ENCODE measurements around the gene DNASE1L3. TPM values are rescaled to one million over a fixed set of nuclear protein-coding genes. Genes with fewer than 3 reads are reported as not detected.

The DNASE1L3 gene
- total and polyA plus RNA-seq, 2 of the 13 experiments (the other 11 are each of a cell fraction or from before 2014, with no cell fraction given): 0.86 to 1.7 TPM

DNA sequence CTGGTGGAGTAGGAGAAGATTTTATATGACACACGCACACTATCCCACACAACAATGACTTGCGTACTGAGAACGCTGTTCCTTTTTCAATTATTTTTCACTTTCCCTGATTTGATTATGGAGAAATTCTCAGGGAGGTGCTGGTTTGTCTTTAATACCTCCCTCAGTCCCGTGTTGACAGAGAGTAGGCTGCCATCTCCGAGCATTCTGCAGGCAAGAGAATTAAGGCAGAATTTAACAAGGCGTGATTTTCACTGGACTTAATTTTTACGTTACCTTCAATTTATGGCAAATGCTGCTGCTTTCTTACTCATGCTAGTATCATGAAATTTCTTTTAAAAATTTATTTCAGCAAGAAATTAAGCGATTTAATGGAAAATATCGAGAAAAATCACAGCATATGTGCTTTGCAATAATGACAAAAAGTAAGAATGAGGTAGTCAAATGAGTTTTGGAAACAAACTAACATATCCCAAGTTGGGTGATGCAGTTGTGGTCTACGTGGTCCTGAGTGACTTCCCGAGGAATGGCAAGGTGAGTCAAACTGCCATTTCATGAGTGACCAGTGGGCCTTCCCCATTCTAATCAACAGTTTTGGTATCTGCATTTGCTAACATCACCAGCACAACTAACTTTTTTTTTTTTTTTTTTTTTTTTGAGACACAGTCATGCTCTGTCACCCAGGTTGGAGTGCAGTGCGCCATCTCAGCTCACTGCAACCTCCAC lies 16.9 kb downstream of the DNASE1L3 start (continued):
- TF ChIP-seq ZNF446 (CRISPR knock-in tag; IDR thresholded peaks at IDR 0.05): no peak
- no peak for TF ChIP-seq ZNF343 (CRISPR knock-in tag; IDR thresholded peaks at IDR 0.05)
- no peak for TF ChIP-seq TSC22D2 (CRISPR knock-in tag; IDR thresholded peaks at IDR 0.05; ENCODE audit: borderline replicate concordance)
- TF ChIP-seq PLRG1 (conservative IDR thresholded peaks at IDR 0.05): no peak
- TF ChIP-seq SNAI1 (CRISPR knock-in tag; IDR thresholded peaks at IDR 0.05; ENCODE audit: borderline replicate concordance): no peak
- 0 out of 2 replicates have a peak, but pooled peaks have one; percentile 1 for TF ChIP-seq SAP130 (CRISPR knock-in tag; IDR thresholded peaks at IDR 0.05; ENCODE audit: low read depth)
- no peak for TF ChIP-seq AGO2 (optimal IDR thresholded peaks at IDR 0.05; ENCODE audit: low read depth, low read length)
- TF ChIP-seq SRSF1 (optimal IDR thresholded peaks at IDR 0.05; ENCODE audit: low read depth, low read length): no peak
- TF ChIP-seq, protein P1, sequence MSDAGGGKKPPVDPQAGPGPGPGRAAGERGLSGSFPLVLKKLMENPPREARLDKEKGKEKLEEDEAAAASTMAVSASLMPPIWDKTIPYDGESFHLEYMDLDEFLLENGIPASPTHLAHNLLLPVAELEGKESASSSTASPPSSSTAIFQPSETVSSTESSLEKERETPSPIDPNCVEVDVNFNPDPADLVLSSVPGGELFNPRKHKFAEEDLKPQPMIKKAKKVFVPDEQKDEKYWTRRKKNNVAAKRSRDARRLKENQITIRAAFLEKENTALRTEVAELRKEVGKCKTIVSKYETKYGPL (CRISPR knock-in tag; IDR thresholded peaks at IDR 0.05): no peak
- TF ChIP-seq NFE2L2 (IDR thresholded peaks at IDR 0.05; ENCODE audit: low read length): no peak
- TF ChIP-seq, protein P2, sequence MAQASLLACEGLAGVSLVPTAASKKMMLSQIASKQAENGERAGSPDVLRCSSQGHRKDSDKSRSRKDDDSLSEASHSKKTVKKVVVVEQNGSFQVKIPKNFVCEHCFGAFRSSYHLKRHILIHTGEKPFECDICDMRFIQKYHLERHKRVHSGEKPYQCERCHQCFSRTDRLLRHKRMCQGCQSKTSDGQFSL (CRISPR knock-in tag; IDR thresholded peaks at IDR 0.05): 0 out of 2 replicates have a peak, but pooled peaks have one; percentile 6
- TF ChIP-seq, protein P3, sequence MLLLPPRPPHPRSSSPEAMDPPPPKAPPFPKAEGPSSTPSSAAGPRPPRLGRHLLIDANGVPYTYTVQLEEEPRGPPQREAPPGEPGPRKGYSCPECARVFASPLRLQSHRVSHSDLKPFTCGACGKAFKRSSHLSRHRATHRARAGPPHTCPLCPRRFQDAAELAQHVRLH (CRISPR knock-in tag; IDR thresholded peaks at IDR 0.05; ENCODE audit: borderline replicate concordance, low read depth): no peak; the same call in 1 of the 2 replicates
- TF ChIP-seq, protein P4, sequence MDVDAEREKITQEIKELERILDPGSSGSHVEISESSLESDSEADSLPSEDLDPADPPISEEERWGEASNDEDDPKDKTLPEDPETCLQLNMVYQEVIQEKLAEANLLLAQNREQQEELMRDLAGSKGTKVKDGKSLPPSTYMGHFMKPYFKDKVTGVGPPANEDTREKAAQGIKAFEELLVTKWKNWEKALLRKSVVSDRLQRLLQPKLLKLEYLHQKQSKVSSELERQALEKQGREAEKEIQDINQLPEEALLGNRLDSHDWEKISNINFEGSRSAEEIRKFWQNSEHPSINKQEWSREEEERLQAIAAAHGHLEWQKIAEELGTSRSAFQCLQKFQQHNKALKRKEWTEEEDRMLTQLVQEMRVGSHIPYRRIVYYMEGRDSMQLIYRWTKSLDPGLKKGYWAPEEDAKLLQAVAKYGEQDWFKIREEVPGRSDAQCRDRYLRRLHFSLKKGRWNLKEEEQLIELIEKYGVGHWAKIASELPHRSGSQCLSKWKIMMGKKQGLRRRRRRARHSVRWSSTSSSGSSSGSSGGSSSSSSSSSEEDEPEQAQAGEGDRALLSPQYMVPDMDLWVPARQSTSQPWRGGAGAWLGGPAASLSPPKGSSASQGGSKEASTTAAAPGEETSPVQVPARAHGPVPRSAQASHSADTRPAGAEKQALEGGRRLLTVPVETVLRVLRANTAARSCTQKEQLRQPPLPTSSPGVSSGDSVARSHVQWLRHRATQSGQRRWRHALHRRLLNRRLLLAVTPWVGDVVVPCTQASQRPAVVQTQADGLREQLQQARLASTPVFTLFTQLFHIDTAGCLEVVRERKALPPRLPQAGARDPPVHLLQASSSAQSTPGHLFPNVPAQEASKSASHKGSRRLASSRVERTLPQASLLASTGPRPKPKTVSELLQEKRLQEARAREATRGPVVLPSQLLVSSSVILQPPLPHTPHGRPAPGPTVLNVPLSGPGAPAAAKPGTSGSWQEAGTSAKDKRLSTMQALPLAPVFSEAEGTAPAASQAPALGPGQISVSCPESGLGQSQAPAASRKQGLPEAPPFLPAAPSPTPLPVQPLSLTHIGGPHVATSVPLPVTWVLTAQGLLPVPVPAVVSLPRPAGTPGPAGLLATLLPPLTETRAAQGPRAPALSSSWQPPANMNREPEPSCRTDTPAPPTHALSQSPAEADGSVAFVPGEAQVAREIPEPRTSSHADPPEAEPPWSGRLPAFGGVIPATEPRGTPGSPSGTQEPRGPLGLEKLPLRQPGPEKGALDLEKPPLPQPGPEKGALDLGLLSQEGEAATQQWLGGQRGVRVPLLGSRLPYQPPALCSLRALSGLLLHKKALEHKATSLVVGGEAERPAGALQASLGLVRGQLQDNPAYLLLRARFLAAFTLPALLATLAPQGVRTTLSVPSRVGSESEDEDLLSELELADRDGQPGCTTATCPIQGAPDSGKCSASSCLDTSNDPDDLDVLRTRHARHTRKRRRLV (CRISPR knock-in tag; IDR thresholded peaks at IDR 0.05): no peak
- no peak for TF ChIP-seq SIN3A (IDR thresholded peaks at IDR 0.05; ENCODE audit: borderline replicate concordance, low read depth, low read length)
- no peak for TF ChIP-seq HHEX (CRISPR knock-in tag; IDR thresholded peaks at IDR 0.05)
- no peak for TF ChIP-seq ZBTB38 (CRISPR knock-in tag; IDR thresholded peaks at IDR 0.05)
- no peak; the same call in 1 of the 2 replicates for TF ChIP-seq NR2F6 (IDR thresholded peaks at IDR 0.05)
- TF ChIP-seq NR2F6 (CRISPR knock-in tag; IDR thresholded peaks at IDR 0.05): no peak
- no peak for TF ChIP-seq RBAK (CRISPR knock-in tag; IDR thresholded peaks at IDR 0.05)
- TF ChIP-seq, protein P5, sequence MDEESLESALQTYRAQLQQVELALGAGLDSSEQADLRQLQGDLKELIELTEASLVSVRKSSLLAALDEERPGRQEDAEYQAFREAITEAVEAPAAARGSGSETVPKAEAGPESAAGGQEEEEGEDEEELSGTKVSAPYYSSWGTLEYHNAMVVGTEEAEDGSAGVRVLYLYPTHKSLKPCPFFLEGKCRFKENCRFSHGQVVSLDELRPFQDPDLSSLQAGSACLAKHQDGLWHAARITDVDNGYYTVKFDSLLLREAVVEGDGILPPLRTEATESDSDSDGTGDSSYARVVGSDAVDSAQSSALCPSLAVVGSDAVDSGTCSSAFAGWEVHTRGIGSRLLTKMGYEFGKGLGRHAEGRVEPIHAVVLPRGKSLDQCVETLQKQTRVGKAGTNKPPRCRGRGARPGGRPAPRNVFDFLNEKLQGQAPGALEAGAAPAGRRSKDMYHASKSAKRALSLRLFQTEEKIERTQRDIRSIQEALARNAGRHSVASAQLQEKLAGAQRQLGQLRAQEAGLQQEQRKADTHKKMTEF (CRISPR knock-in tag; IDR thresholded peaks at IDR 0.05): peak; percentile 8; the same call in 1 of the 2 replicates
- 0 out of 2 replicates have a peak, but pooled peaks have one; percentile 21 for TF ChIP-seq ZNF317 (CRISPR knock-in tag; IDR thresholded peaks at IDR 0.05)
- TF ChIP-seq, protein P6, sequence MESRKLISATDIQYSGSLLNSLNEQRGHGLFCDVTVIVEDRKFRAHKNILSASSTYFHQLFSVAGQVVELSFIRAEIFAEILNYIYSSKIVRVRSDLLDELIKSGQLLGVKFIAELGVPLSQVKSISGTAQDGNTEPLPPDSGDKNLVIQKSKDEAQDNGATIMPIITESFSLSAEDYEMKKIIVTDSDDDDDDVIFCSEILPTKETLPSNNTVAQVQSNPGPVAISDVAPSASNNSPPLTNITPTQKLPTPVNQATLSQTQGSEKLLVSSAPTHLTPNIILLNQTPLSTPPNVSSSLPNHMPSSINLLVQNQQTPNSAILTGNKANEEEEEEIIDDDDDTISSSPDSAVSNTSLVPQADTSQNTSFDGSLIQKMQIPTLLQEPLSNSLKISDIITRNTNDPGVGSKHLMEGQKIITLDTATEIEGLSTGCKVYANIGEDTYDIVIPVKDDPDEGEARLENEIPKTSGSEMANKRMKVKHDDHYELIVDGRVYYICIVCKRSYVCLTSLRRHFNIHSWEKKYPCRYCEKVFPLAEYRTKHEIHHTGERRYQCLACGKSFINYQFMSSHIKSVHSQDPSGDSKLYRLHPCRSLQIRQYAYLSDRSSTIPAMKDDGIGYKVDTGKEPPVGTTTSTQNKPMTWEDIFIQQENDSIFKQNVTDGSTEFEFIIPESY (CRISPR knock-in tag; IDR thresholded peaks at IDR 0.05): peak; percentile 49; the same call in 1 of the 2 replicates
